Measurements from ENCODE around the gene SCCPDH.

GRCh38 chr1:246727594-246727993 is 3.4 kb downstream of the SCCPDH start:
- no peak for TF ChIP-seq CTCF (IDR thresholded peaks at IDR 0.05)
- no peak for TF ChIP-seq ELK1 (IDR thresholded peaks at IDR 0.05; ENCODE audit: low read depth, low read length)
- no peak for TF ChIP-seq USF2 (IDR thresholded peaks at IDR 0.05)
- TF ChIP-seq JUN (IDR thresholded peaks at IDR 0.05) = no peak
- TF ChIP-seq SREBF2 (IDR thresholded peaks at IDR 0.05) = no peak
- TF ChIP-seq POLR2A (IDR thresholded peaks at IDR 0.05; ENCODE audit: low read length) = no peak
- TF ChIP-seq PBX3 (IDR thresholded peaks at IDR 0.05) = no peak
- no peak for TF ChIP-seq HOXA7 (CRISPR knock-in tag; IDR thresholded peaks at IDR 0.05)
- TF ChIP-seq MAX (IDR thresholded peaks at IDR 0.05) = no peak
- TF ChIP-seq CBX8 (IDR thresholded peaks at IDR 0.05) = no peak
- TF ChIP-seq HDAC2 (IDR thresholded peaks at IDR 0.05) = no peak
- TF ChIP-seq PHF8 (IDR thresholded peaks at IDR 0.05; ENCODE audit: borderline replicate concordance, low read depth) = no peak
- no peak for TF ChIP-seq NR3C1 (IDR thresholded peaks at IDR 0.05)

Data from A549 (cell line).